T-helper 2 cell (primary cell): ENCODE data around the gene PCBD2.
A peak's percentile ranks its signal among the peaks of the same experiment; 100 is the strongest.
"Not testable (repeated sequence)": the region's sequence is repeated elsewhere in the genome, so short reads cannot be mapped to it uniquely, and the experiment has no call there.

Experiments
- DNase-seq, 5 experiments: peaks; one replicate each; pipeline versions ENCODE4 v3.0.0 to v3.0.0-alpha.2; 2012 to 2022
- total RNA-seq, 2 donors: gene quantifications; one replicate each; lab custom pipeline; 2026; lab: John Stamatoyannopoulos, UW

The PCBD2 gene
- 11.8 to 18.2 reads per million in 2 donors for total RNA-seq

GRCh38 chr5:134904610-134905245 lies at the start of gene PCBD2:
Gene PCBD2, plus strand, starts transcription at chr5:134905131. Its CDS starts 9 bp downstream, at chr5:134905140.
- DNase-seq, result peak; percentile 79 to 96 (median 86)

DNA sequence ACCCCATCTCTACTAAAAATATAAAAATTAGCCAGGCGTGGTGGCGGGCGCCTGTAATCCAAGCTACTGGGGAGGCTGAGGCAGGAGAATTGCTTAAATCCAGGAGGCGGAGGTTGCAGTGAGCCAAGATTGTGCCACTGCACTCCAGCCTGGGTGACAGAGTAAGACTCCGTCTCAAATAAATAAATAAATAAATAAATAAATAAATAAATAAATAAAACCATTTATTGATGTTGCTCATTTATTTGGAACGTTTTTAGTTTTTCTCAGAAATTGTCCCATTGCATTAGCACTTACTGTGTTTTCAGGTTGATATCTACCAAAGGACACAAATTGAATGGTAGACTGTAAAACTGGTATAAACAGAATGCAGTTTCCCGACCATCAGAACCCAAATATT lies 48.5 kb upstream of the PCBD2 start:
- not testable (repeated sequence) for DNase-seq

DNA sequence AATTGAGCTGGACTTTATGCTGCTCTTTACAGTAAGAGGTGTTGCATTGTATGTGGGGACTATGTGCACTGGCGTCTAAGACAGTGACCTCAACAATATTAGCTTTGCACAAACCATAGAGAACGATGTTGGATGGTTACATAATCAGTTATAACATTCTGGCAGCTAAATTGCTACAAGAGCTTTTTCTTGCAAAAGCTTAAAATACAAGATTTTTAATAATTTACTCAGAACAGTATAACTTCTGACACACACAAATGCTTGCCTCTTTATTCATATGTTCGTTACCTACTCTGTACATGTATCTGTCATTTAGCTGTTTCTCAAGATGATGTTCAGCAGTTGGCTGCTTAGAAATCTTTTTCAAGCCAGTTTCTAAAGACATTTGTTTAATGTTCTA lies 47.5 kb upstream of the PCBD2 start:
- no peak for DNase-seq

DNA sequence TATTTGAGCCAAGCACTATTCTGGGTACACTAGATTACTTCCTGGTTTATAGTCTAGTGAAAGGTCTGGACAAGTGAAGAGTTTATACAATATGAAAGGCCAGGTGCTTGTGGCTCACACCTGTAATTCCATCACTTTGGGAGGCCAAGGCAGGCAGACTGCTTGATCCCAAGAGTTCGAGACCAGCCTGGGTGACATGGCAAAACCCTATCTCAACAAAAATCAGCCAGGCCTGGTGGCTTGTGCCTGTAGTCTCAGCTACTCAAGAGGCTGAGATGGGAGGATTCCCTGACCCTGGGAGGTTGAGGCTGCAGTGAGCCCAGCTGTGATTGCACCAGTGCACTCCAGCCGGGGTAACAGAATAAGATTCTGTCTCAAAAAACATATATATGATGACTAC lies 40.2 kb upstream of the PCBD2 start:
- DNase-seq, result no peak

- peak in 1 of 5 experiments; percentile 64 for DNase-seq
Measured at GRCh38 chr5:134873494-134873893, 31.4 kb upstream of the PCBD2 start.

GRCh38 chr5:134873987-134874830 lies 30.7 kb upstream of the PCBD2 start, which contains the start of gene TXNDC15:
Gene TXNDC15, plus strand, starts transcription at chr5:134874371. Its CDS starts 57 bp downstream, at chr5:134874428.
- DNase-seq, result peak; percentile 63 to 89 (median 74)

DNA sequence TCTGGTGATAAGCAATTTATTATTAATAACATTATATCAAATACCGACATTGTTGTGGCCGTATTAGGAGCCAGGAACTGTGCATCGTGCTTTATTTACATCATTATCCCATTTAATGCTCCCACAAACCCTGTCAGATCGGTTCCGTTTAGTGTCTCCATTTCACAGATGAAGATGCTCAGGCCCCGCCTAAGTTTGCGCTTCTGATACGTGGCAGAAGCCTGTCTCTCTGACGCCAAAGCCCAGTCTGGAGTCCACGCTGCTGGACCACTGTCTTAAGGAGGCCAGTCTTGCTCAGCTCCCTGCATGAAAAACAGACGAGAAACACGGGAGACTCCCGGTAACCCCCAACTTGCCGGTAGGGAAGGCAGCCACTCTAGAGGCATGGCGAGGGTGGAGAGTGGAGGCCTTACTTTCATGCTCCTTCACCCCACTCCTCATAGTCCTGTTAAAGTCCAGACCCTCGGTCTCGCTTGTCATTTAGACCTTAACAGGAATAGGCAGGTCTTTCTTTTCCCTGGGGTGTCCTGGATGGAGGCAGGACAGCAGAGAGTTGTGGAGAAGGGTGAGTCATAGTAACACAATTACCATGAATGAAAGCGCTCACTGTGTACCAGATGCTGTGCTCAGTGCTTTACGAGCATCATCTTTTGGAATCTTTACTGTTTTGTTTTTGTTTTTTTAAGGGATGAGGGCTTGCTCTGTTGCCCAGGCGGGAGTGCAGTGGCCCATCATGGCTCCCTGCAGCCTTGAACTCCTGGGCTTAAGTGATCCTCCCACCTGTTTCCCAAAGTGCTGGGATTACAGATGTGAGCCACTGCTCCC lies 29.9 kb upstream of the PCBD2 start:
- peak in 2 of 5 experiments; percentile 6 to 71 for DNase-seq

GRCh38 chr5:134877159-134877558 lies 27.8 kb upstream of the PCBD2 start:
- peak in 1 of 5 experiments; percentile 63 for DNase-seq

DNA sequence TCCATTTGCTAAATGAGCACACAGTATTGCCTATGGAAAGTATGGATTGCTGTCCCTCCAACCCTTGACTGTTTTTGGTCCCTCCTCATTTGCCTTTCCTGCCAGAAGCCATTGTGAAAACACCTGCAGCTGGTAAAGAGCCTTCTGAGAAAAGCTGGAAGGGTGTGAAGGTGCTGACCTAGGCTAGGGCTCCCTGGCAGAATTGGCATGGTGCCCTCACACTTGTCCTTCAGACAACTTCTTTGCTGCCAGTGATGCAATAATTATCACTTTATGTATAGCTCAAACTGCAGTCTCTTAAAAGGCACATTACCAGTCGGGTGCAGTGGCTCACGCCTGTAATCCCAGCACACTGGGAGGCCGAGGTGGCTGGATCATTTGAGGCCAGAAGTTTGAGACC lies 26.5 kb upstream of the PCBD2 start:
- no peak for DNase-seq

- no peak for DNase-seq
Measured at GRCh38 chr5:134879456-134879855, 25.5 kb upstream of the PCBD2 start.

- DNase-seq, result not testable (repeated sequence)
Measured at GRCh38 chr5:134880937-134881336, 24.0 kb upstream of the PCBD2 start.

DNA sequence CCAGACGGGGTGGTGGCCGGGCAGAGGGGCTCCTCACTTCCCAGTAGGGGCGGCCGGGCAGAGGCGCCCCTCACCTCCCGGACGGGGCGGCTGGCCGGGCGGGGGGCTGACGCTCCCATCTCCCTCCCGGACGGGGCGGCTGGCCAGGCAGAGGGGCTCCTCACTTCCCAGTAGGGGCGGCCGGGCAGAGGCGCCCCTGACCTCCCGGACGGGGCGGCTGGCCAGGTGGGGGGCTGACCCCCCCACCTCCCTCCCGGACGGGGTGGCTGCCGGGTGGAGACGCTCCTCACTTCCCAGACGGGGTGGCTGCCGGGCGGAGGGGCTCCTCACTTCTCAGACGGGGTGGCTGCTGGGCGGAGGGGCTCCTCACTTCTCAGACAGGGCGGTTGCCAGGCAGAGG lies 23.2 kb upstream of the PCBD2 start:
- DNase-seq, result not testable (repeated sequence)

- no peak for DNase-seq
Measured at GRCh38 chr5:134887593-134888159, 17.3 kb upstream of the PCBD2 start.

- DNase-seq, result no peak
Measured at GRCh38 chr5:134889335-134889734, 15.6 kb upstream of the PCBD2 start.

- no peak for DNase-seq
Measured at GRCh38 chr5:134891473-134891872, 13.5 kb upstream of the PCBD2 start.

GRCh38 chr5:134892282-134892681 lies 12.6 kb upstream of the PCBD2 start:
- DNase-seq, result no peak

DNA sequence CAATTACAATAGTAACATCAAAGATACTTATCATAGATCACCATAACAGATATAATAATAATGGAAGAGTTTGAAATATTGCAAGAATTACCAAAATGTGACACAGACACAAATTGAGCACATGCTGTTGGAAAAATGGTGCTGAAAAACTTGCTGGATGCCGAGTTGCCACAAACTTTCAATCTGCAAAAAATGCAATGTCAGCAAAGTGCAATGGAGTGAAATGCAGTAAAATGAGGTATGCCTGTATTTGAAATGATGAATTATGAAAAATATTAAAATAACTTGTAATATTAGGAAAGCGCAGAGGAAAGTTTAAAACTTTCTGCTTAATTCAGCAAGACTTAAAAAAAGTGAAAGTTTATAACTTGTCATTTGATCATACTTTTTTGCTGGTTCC lies 12.0 kb upstream of the PCBD2 start:
- DNase-seq, result no peak

DNA sequence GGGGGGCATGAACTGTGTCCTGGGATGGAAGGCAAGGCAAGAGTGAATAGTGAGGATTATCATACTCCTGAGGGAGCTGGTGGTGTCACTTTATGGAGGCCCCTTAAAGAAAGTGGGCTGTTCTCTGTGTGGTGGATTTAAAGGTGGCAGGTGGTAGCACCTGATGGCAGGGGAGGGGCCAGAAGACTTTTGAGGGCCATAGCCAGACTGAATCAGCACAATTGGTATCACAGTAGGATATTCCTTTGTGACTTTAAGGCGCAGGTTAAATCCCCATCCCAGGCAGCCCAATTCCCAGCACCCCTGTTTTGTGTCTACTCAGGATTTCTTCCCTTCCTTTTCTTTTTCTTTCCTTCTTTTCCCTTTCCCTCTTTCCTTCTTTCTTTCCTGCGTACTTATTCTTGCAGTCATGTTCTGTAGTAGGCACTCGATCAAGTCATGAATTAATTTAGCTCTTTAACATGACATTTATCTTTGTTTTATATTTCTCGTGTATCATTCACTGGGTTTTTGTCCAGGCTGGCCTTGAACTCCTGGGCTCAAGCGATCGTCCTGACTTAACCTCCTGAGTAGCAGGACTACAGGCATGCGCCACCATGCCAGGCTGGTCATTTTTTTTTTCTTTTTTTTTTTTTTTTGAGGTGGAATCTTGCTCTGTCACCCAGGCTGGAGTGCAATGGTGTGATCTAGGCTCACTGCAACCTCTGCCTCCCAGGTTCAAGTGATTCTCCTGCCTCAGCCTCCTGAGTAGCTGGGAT lies 11.0 kb upstream of the PCBD2 start:
- no peak for DNase-seq

GRCh38 chr5:134902071-134902801 lies 2.7 kb upstream of the PCBD2 start:
- no peak for DNase-seq

- DNase-seq, result peak; percentile 31 to 84 (median 53)
Measured at GRCh38 chr5:134905246-134905996, 490 bp downstream of the PCBD2 start.
